Stimulated activated naive CD4-positive, alpha-beta T cell treated with Interleukin-2 at 50 U/mL for 16 hours (primary cell): ENCODE measurements around the gene TBC1D21.
A peak's percentile ranks its signal among the peaks of the same experiment; 100 is the strongest.

Experiments used
- DNase-seq: peaks from one replicate; lab custom pipeline; 2025; lab: John Stamatoyannopoulos, UW

The TBC1D21 gene

GRCh38 chr15:73889053-73889761 lies 15.8 kb downstream of the TBC1D21 start:
- DNase-seq, result no peak

- DNase-seq, result no peak
Observed at GRCh38 chr15:73889762-73890124, 16.4 kb downstream of the TBC1D21 start.

- no peak for DNase-seq
Observed at GRCh38 chr15:73891328-73892315, 18.3 kb downstream of the TBC1D21 start.

- DNase-seq, result no peak
Observed at GRCh38 chr15:73892446-73893226, 19.3 kb downstream of the TBC1D21 start.

- no peak for DNase-seq
Observed at GRCh38 chr15:73894133-73894814, 20.9 kb downstream of the TBC1D21 start.

GRCh38 chr15:73897441-73898261 lies 24.3 kb downstream of the TBC1D21 start:
- peak; percentile 46 for DNase-seq

- DNase-seq, result no peak
Observed at GRCh38 chr15:73899197-73900094, 26.1 kb downstream of the TBC1D21 start.

- DNase-seq, result no peak
Observed at GRCh38 chr15:73900095-73900712, 26.8 kb downstream of the TBC1D21 start.

- DNase-seq, result no peak
Observed at GRCh38 chr15:73901126-73901810, 27.9 kb downstream of the TBC1D21 start.

GRCh38 chr15:73902121-73903020 lies 29.0 kb downstream of the TBC1D21 start:
- DNase-seq, result no peak

- DNase-seq, result no peak
Observed at GRCh38 chr15:73904026-73904815, 30.9 kb downstream of the TBC1D21 start.

- DNase-seq, result no peak
Observed at GRCh38 chr15:73905225-73905827, 32.0 kb downstream of the TBC1D21 start.

GRCh38 chr15:73906346-73907034 lies 33.1 kb downstream of the TBC1D21 start:
- no peak for DNase-seq

GRCh38 chr15:73907035-73907408 lies 33.7 kb downstream of the TBC1D21 start:
- DNase-seq, result no peak

- DNase-seq, result peak; percentile 67
Observed at GRCh38 chr15:73908030-73908821, 34.9 kb downstream of the TBC1D21 start.
